Sigmoid colon (tissue), 7 donors: ENCODE results near the gene RAF1. TPM values are rescaled to one million over a fixed set of nuclear protein-coding genes. Genes with fewer than 3 reads are reported as not detected.
"Not testable (repeated sequence)": the region's sequence is repeated elsewhere in the genome, so short reads cannot be mapped to it uniquely, and the experiment has no call there.

Experiments used
- DNase-seq: peaks from one replicate; pipeline ENCODE4 v3.0.0-alpha.2; 2019
- H3K27ac ChIP-seq, 4 donors: fragments of 200-600 bp; sonication (generic); one replicate each; pipeline ENCODE4 v1.5.1; 2016 to 2019; ENCODE audit warnings: mild to moderate bottlenecking in 1 of 4
- H3K27me3 ChIP-seq, 3 donors: fragments of 200-600 bp; sonication (generic); one replicate each; pipeline ENCODE4 v1.5.1; 2019; ENCODE audit warnings: mild to moderate bottlenecking in 1 of 3
- H3K36me3 ChIP-seq, 4 donors: fragments of 200-600 bp; sonication (generic); one replicate each; pipeline ENCODE4 v1.5.1; 2016 to 2019
- H3K4me1 ChIP-seq, 4 donors: fragments of 200-600 bp; sonication (generic); one replicate each; pipeline ENCODE4 v1.5.1; 2017 to 2019
- H3K4me3 ChIP-seq, 4 donors: fragments of 200-600 bp; sonication (generic); one replicate each; pipeline ENCODE4 v1.5.1; 2017 to 2019; ENCODE audit warnings: mild to moderate bottlenecking in 2 of 4, moderate library complexity in 1 of 4
- H3K9me3 ChIP-seq, 4 donors: fragments of 200-600 bp in 3 of 4; sonication (generic) in 3 of 4; one replicate each; pipeline versions ENCODE4 v1.5.1 to v1.6.1; 2013 to 2019
- EP300 ChIP-seq, 4 donors: sonication (generic); formaldehyde crosslinking; IDR thresholded peaks; one replicate each; pipeline ENCODE4 v1.6.1; 2017; ENCODE audit warnings: antibody characterized with exemption in 4 of 4
- POLR2A ChIP-seq, 2 donors: fragments of 450-650 bp; IDR thresholded peaks; one replicate each; pipeline ENCODE4 v1.6.1; 2016; ENCODE audit warnings: antibody characterized with exemption in 2 of 2, mild to moderate bottlenecking in 2 of 2, moderate library complexity in 2 of 2
- POLR2AphosphoS5 ChIP-seq, 4 donors: sonication (generic); formaldehyde crosslinking; IDR thresholded peaks; one replicate each; pipeline ENCODE4 v1.6.1; 2017; ENCODE audit warnings: antibody characterized with exemption in 4 of 4
- WGBS, 2 donors: extraction: QIAGEN DNeasy Blood & Tissue Kit; methylation state at CpG; one replicate each; pipeline ENCODE4 v1.1.7; 2013; 5-methylcytosine and 5-hydroxymethylcytosine counted together
- intact Hi-C: fragments of 100-400 bp; cut with DNase I; formaldehyde crosslinking; loops from one replicate; pipeline ENCODE4 v1.15.1; 2023
- polyA plus RNA-seq, 3 donors: library from polyadenylated mRNA; stranded (reverse); fragments of 200-250 nt; gene quantifications; one replicate each; pipeline ENCODE4 v1.2.3, GENCODE V29; 2013
- total RNA-seq, 4 donors: library from RNA; depleted of rRNA; stranded (reverse); fragments of >200 nt; gene quantifications; one replicate each; pipeline ENCODE4 v1.1.0, GENCODE V29; 2016
- TF ChIP-seq, protein P1 (sequence below), 4 experiments: fragments of 450-650 bp in 3 of 4; fragments of 200-600 bp in 1 of 4; IDR thresholded peaks; one replicate each; pipeline ENCODE4 v1.5.1; 2016 to 2019; ENCODE audit warnings: antibody characterized with exemption in 4 of 4, mild to moderate bottlenecking in 3 of 4, moderate library complexity in 2 of 4
- donor health status: healthy with polysubstance abuse.
- donor health status: Bipolar disorder and iron deficiency.
- donor health status: healthy.

Gene RAF1
- total and polyA plus RNA-seq, 7 donors: 45.0 to 101 (median 83.8) TPM

DNA sequence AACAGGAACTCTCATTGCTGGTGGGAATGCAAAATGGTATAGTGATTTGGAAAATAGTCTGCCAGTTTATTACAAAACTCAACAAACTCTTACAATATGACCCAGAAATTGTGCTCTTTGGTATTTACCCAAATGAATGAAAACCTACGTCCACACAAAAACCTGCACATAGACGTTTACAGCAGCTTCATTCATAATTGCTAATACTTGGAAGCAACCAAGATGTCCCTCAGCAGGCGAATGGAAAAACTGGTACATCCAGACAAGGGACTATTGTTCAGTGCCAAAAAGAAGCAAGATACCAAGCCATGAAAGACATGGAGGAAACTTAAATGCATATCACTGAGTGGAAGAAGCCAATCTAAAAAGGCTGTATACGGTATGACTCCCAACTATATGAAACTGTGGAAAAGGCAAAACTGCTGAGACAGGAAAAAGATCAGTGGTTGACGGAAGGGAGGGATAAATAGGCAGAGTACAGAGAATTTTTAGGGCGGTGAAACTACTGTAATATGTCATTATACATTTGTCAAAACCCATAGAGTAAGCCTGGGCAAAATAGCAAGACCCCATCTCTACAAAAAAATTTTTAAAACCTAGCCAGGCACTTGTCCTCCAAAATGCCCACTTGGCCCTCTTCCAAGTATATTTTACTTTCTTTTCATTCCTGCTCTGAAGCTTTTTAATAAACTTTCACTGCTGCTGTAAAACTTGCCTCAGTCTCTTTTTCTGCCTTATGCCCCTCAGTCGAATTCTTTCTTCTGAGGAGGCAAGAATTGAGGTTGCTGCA lies 113.8 kb downstream of the RAF1 start:
- intact Hi-C loops: no loop called here
- Histone ChIP-seq H3K9me3 (no peaks in the 10 kb centered on the region), H3K27ac (no peak overlapping the region), H3K36me3 (no peaks in the 10 kb centered on the region), H3K4me1 (peaks cover 0 to 10% (median 7%) of the 10 kb centered on the region in 4 donors), H3K4me3 (no peak overlapping the region), H3K27me3 (peaks cover 0 to 18% (median 8%) of the 10 kb centered on the region in 3 donors)
- 76 to 77% methylated on average over 7 of the region's 7 CpGs for WGBS, 2 donors
- TF ChIP-seq POLR2AphosphoS5 (IDR thresholded peaks at IDR 0.05) (no peak), POLR2A (IDR thresholded peaks at IDR 0.05) (no peak), EP300 (IDR thresholded peaks at IDR 0.05) (no peak)
- TF ChIP-seq, protein P1, sequence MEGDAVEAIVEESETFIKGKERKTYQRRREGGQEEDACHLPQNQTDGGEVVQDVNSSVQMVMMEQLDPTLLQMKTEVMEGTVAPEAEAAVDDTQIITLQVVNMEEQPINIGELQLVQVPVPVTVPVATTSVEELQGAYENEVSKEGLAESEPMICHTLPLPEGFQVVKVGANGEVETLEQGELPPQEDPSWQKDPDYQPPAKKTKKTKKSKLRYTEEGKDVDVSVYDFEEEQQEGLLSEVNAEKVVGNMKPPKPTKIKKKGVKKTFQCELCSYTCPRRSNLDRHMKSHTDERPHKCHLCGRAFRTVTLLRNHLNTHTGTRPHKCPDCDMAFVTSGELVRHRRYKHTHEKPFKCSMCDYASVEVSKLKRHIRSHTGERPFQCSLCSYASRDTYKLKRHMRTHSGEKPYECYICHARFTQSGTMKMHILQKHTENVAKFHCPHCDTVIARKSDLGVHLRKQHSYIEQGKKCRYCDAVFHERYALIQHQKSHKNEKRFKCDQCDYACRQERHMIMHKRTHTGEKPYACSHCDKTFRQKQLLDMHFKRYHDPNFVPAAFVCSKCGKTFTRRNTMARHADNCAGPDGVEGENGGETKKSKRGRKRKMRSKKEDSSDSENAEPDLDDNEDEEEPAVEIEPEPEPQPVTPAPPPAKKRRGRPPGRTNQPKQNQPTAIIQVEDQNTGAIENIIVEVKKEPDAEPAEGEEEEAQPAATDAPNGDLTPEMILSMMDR (IDR thresholded peaks at IDR 0.05): no peak
- DNase-seq: no peak

DNA sequence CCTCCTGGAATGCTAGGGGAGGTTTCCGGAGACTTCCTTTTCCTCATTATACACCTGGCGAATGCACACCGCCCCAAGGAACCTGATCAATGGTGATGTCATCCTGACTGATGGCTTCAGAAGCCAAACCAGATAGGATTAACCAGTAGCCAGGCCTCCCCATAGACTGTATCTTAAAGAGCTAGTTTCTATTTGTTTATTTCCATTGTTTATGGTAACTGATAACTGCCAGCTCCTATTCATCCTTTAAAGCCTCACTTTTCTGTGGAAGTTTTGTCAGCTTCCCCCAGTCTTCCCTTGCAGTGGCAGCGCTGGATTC lies 118.5 kb downstream of the RAF1 start, which contains the start of gene MKRN2OS:
Gene MKRN2OS, minus strand, starts transcription at position 27 of the 319 bp plus-strand sequence. CDS start 35 bp downstream, outside the sequence.
- 19 to 69% methylated on average over 4 of the region's 4 CpGs for WGBS, 2 donors
- no peaks in the 10 kb centered on the region for H3K27me3 ChIP-seq
- H3K27ac ChIP-seq: no peak within 1 kb of the TSS
- intact Hi-C loops: no loop called here
- H3K4me3 ChIP-seq: no peak within 1 kb of the TSS
- DNase-seq: no peak
- no peaks in the 10 kb centered on the region for H3K9me3 ChIP-seq
- no peaks in the 10 kb centered on the region for H3K4me1 ChIP-seq
- peaks cover 0 to under 1% (median under 1%) of the 10 kb centered on the region in 4 donors for H3K36me3 ChIP-seq
- TF ChIP-seq POLR2A (IDR thresholded peaks at IDR 0.05): peak in 1 of 2 donors; percentile 41
- no peak for TF ChIP-seq POLR2AphosphoS5 (IDR thresholded peaks at IDR 0.05)

DNA sequence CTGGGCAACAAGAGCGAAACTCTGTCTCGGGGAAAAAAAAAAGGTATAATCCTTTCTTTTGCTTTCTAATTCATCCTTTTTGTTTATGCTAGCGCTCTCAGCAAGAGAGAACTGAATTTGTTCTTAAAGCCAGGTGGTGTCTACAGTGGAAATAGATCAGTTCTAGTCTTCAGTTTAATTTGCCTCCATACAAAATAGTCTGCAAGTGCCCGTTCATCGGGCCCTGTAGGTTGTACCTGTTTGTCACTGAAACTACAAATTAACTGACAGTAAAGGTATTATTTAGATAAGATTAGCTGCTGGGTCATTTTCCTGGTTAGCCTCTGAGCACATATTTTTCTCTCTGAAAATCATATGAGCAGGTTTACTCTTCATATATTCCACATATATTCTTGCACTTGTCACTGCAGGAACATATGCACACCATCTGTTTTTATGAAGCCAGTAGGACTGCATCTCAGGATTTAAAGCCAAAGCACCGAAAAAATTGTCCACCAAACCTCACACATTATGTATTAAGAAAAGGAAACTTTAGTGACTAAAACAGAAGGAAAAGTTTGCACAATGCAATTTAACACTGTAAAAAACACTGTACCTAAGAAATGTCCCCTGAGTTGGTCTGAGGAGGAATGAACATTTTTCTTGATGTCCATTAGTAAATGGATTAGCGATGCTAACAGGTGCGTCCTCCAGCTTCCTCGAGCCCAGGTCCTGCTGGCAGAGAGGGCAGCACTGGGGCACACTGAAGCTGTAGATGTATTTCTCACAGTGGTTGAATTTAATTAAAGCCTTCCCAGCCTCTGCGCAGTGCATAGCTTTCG lies 119.1 kb downstream of the RAF1 start:
- WGBS, 2 donors: 17 to 66% methylated on average over 11 of the region's 11 CpGs
- H3K4me3 ChIP-seq: no peak overlapping the region
- peaks cover 0 to 6% (median 2%) of the 10 kb centered on the region in 4 donors for H3K36me3 ChIP-seq
- intact Hi-C loops: no loop called here
- DNase-seq: no peak
- H3K27ac ChIP-seq: no peak overlapping the region
- H3K4me1 ChIP-seq: no peaks in the 10 kb centered on the region
- H3K27me3 ChIP-seq: no peaks in the 10 kb centered on the region
- no peaks in the 10 kb centered on the region for H3K9me3 ChIP-seq
- TF ChIP-seq EP300 (IDR thresholded peaks at IDR 0.05): no peak
- TF ChIP-seq, protein P1 (IDR thresholded peaks at IDR 0.05): no peak
- no peak for TF ChIP-seq POLR2A (IDR thresholded peaks at IDR 0.05)
- TF ChIP-seq POLR2AphosphoS5 (IDR thresholded peaks at IDR 0.05): no peak

DNA sequence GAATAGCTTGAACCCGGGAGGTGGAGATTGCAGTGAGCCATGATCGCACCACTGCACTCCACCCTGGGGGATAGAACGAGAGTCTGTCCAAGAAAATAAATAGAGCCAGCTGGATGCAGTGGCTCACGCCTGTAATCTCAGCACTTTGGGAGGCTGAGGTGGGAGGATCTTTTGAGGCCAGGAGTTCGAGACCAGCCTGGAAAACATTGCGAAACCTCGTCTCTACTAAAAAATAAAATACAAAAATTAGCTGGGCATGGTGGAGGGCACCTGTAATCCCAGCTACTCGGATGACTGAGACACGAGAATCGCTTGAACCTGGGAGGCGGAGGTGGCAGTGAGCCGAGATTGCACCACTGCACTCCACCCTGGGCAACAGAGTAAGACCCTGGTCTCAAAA lies 120.4 kb downstream of the RAF1 start:
- H3K36me3 ChIP-seq: peaks cover 0 to 18% (median 2%) of the 10 kb centered on the region in 4 donors
- 92 to 93% methylated on average over 12 of the region's 12 CpGs for WGBS, 2 donors
- H3K4me3 ChIP-seq, H3K4me1 ChIP-seq, H3K27ac ChIP-seq, DNase-seq, H3K9me3 ChIP-seq, intact Hi-C loops, H3K27me3 ChIP-seq: not testable (repeated sequence)

DNA sequence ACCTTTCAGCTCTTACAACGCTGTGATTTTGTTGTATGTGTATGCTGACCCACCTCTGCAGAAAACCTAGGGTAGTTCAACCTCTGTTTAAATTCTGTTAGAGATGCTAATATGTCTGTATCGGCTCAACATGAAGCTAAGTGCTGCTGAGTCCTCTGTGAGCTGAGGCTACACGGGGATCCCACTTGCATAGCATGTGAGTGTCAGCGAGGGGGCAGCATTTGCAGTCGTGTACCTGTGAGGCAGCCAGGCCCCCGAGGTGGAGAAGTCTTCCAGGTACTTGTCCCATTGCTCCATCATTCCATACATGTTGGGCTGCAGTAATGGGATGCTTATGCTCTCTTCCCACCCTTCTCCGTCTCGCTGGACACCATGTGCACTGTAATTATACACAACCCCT lies 122.3 kb downstream of the RAF1 start:
- DNase-seq: no peak
- no peak overlapping the region for H3K4me3 ChIP-seq
- WGBS, 2 donors: 77 to 78% methylated on average over 8 of the region's 8 CpGs
- TF ChIP-seq POLR2A (IDR thresholded peaks at IDR 0.05): no peak
- TF ChIP-seq, protein P1 (IDR thresholded peaks at IDR 0.05): no peak
- no peak for TF ChIP-seq POLR2AphosphoS5 (IDR thresholded peaks at IDR 0.05)
- TF ChIP-seq EP300 (IDR thresholded peaks at IDR 0.05): no peak
- no peak overlapping the region for H3K27ac ChIP-seq
- intact Hi-C loops: no loop called here
- peaks cover 0 to 18% (median 2%) of the 10 kb centered on the region in 4 donors for H3K36me3 ChIP-seq
- no peaks in the 10 kb centered on the region for H3K9me3 ChIP-seq
- no peaks in the 10 kb centered on the region for H3K27me3 ChIP-seq
- H3K4me1 ChIP-seq: no peaks in the 10 kb centered on the region
